GM10266 (cell line): ENCODE data around the gene LEP.

Experiments used
- DNase-seq: peaks from one replicate; pipeline ENCODE4 v3.0.0; 2012; ENCODE audit errors: extremely low spot score
- CTCF ChIP-seq: IDR thresholded peaks from 2 replicates; pipeline ENCODE4 v1.5.1; 2012; ENCODE audit warnings: mild to moderate bottlenecking, low read depth; ENCODE audit not compliant: control insufficient read depth, insufficient read depth; ENCODE audit errors: missing control alignments

LEP gene

GRCh38 chr7:128267595-128267924, 26.5 kb downstream of the LEP start:
- no peak for TF ChIP-seq CTCF
- DNase-seq = no peak

GRCh38 chr7:128268233-128268632, 27.2 kb downstream of the LEP start:
- no peak for TF ChIP-seq CTCF

GRCh38 chr7:128270826-128271272, 29.8 kb downstream of the LEP start:
- no peak for DNase-seq
- TF ChIP-seq CTCF = no peak

More at GRCh38 chr7:128268233-128268632, 27.2 kb downstream of the LEP start:
- no peak for DNase-seq

GRCh38 chr7:128271471-128271941, 30.4 kb downstream of the LEP start:
- TF ChIP-seq CTCF = no peak
- no peak for DNase-seq

- TF ChIP-seq CTCF = no peak
- no peak for DNase-seq
Measured at GRCh38 chr7:128271942-128272481, 30.9 kb downstream of the LEP start.

GRCh38 chr7:128274246-128274883, 33.3 kb downstream of the LEP start:
- TF ChIP-seq CTCF = no peak
- no peak for DNase-seq

GRCh38 chr7:128274884-128275603, 34.0 kb downstream of the LEP start:
- TF ChIP-seq CTCF = no peak
- DNase-seq = no peak
